Measurements from ENCODE around the gene MACO1.
"Not testable (repeated sequence)": the region's sequence is repeated elsewhere in the genome, so short reads cannot be mapped to it uniquely, and the experiment has no call there.

Gene MACO1

DNA sequence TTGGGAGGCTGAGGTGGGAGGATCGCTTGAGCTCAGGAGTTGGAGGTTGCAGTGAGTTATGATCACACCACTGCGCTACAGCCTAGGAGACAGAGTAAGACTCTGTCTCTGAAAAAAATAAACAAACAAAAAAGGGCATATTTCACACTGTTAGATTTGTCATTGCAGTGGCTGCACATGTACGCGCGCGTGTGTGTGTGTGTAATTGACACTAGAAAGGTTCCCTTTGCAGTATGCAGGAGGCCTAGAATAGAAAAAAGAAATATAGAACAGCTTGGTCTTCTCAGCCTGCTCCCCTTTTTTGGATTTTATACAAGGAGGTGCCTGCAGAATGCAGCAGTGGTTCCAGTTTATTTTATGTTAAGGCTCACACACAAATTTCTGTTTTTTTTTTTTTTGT, 8.6 kb downstream of the MACO1 start:
- Histone ChIP-seq H3K9ac (ENCODE audit: low read depth, low read length) (no peak overlapping the region), H3K36me3 (ENCODE audit: control insufficient read depth, insufficient read depth, low read length) (no peaks in the 10 kb centered on the region), H3K27me3 (ENCODE audit: control insufficient read depth, insufficient read depth, low read length) (no peaks in the 10 kb centered on the region), H3K4me3 (ENCODE audit: low read depth, low read length) (no peak overlapping the region), H3K27ac (ENCODE audit: low read depth, low read length) (no peak overlapping the region), H3K9me3 (ENCODE audit: control insufficient read depth, insufficient read depth, low read length) (no peaks in the 10 kb centered on the region), H3K4me1 (ENCODE audit: control insufficient read depth, insufficient read depth, low read length) (no peaks in the 10 kb centered on the region)

DNA sequence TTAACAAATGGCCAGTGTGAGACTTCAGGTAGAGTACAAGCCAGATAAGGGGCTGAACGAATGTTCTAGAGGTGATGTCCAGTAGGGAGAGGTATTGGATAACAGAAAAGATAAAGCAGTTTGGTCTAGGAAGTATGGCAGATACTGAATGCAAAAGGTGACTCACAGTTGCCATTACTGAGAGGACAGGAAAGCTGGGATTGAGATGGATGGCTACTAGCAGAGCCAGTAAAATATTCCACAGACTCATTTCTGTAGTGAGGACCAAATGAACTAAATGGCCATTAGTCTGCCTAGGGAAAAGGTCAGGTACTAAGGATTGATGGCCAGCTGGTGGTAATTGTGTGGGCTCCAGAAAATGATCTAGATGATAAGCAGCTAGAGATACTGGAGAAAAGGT, 11.5 kb downstream of the MACO1 start:
- peaks cover 15% of the 10 kb centered on the region; the same call in 1 of the 2 replicates for H3K4me1 ChIP-seq (ENCODE audit: control insufficient read depth, insufficient read depth, low read length)
- H3K27me3 ChIP-seq (ENCODE audit: control insufficient read depth, insufficient read depth, low read length) = no peaks in the 10 kb centered on the region
- no peak overlapping the region for H3K9ac ChIP-seq (ENCODE audit: low read depth, low read length)
- no peaks in the 10 kb centered on the region for H3K9me3 ChIP-seq (ENCODE audit: control insufficient read depth, insufficient read depth, low read length)
- no peak overlapping the region for H3K27ac ChIP-seq (ENCODE audit: low read depth, low read length)
- H3K4me3 ChIP-seq (ENCODE audit: low read depth, low read length) = no peak overlapping the region
- H3K36me3 ChIP-seq (ENCODE audit: control insufficient read depth, insufficient read depth, low read length) = no peaks in the 10 kb centered on the region

DNA sequence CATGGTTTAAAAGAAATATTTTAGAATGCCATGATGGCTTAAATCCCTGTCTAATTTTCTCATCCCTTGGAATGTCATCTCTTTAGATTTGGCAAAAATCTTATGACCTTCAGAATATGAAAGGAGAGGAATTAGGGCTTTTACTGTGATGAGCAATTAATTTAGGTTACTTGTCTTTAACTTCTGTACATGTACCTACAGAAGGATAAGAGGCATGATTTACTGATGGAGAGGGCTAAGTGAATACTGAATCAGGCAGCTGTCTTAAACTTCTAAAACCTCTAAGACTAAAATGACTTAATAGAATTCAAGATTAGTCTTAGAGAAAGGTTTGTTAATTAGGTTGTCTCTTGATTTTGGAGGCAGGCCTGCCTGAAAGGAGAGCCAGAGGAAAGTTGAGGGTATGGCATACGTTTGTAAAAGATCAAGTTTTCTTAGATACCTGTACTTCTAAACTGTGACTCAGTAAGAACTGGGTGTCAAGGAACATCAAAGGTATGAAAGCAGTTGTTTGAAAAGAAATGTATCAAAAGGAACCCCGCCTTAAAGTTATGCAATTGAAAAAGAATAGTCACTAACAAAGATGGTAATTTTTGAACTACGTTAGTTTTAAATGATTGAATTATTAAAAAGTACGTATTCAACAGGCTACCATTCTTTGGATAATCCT, 12.5 kb downstream of the MACO1 start:
- Histone ChIP-seq H3K36me3 (ENCODE audit: control insufficient read depth, insufficient read depth, low read length) (no peaks in the 10 kb centered on the region), H3K4me3 (ENCODE audit: low read depth, low read length) (no peak overlapping the region)

DNA sequence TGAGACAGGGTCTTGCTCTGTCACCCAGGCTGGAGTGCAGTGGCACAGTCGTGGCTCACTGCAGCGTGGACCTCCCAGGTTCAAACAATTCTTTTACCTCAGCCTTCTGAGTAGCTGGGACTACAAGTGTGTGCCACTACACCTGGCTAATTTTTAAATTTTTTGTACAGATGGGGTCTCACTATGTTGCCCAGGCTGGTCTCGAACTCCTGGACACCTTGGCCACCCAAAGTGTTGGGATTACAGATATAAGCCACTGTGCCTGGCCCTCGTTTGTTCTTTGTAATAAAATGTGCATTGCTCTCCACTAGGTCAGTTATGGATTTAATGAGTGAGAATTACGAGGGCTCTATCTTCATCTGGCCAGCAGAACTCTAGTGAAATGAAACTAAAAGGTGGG, 13.9 kb downstream of the MACO1 start:
- H3K27ac ChIP-seq (ENCODE audit: low read depth, low read length); H3K9me3 ChIP-seq (ENCODE audit: control insufficient read depth, insufficient read depth, low read length); H3K27me3 ChIP-seq (ENCODE audit: control insufficient read depth, insufficient read depth, low read length); H3K9ac ChIP-seq (ENCODE audit: low read depth, low read length); H3K36me3 ChIP-seq (ENCODE audit: control insufficient read depth, insufficient read depth, low read length); H3K4me3 ChIP-seq (ENCODE audit: low read depth, low read length): not testable (repeated sequence)
- peaks cover 20% of the 10 kb centered on the region for H3K4me1 ChIP-seq (ENCODE audit: control insufficient read depth, insufficient read depth, low read length)

More for the DNA sequence above, 12.5 kb downstream of the MACO1 start:
- H3K27me3 ChIP-seq (ENCODE audit: control insufficient read depth, insufficient read depth, low read length) = no peaks in the 10 kb centered on the region
- no peak overlapping the region for H3K9ac ChIP-seq (ENCODE audit: low read depth, low read length)
- H3K4me1 ChIP-seq (ENCODE audit: control insufficient read depth, insufficient read depth, low read length) = peaks cover 20% of the 10 kb centered on the region
- no peak overlapping the region for H3K27ac ChIP-seq (ENCODE audit: low read depth, low read length)
- no peaks in the 10 kb centered on the region for H3K9me3 ChIP-seq (ENCODE audit: control insufficient read depth, insufficient read depth, low read length)

DNA sequence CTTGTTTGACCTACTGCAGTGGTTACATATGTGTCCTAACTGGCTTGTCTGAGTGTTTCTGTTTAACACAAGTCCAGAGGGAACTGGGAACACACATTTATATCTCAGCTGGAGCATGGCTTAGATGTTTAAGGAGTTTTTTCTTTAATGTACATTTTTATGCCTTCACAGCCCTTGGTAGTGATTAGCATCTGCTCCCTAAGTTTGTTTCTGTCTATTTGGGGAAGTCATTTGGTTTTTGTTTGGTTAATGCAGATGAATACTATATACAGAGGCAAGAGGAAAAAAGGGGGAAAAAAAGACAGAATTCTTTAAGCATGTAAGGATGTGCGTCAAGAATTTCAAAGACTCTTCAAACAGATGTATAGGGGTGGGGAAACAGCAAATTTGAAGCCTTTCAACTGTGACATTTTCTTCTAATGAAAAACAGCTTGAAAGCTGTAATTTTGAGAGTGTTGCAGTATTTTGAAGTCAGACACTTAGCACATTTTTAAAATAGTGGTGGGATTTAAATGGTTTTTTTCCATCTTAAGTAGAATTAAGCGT, 15.4 kb downstream of the MACO1 start:
- H3K4me1 ChIP-seq (ENCODE audit: control insufficient read depth, insufficient read depth, low read length) = peaks cover 20% of the 10 kb centered on the region
- no peaks in the 10 kb centered on the region for H3K27me3 ChIP-seq (ENCODE audit: control insufficient read depth, insufficient read depth, low read length)
- no peak overlapping the region for H3K4me3 ChIP-seq (ENCODE audit: low read depth, low read length)
- H3K27ac ChIP-seq (ENCODE audit: low read depth, low read length) = no peak overlapping the region
- H3K9ac ChIP-seq (ENCODE audit: low read depth, low read length) = no peak overlapping the region
- no peaks in the 10 kb centered on the region for H3K9me3 ChIP-seq (ENCODE audit: control insufficient read depth, insufficient read depth, low read length)
- peaks cover 3% of the 10 kb centered on the region; the same call in 1 of the 2 replicates for H3K36me3 ChIP-seq (ENCODE audit: control insufficient read depth, insufficient read depth, low read length)

DNA sequence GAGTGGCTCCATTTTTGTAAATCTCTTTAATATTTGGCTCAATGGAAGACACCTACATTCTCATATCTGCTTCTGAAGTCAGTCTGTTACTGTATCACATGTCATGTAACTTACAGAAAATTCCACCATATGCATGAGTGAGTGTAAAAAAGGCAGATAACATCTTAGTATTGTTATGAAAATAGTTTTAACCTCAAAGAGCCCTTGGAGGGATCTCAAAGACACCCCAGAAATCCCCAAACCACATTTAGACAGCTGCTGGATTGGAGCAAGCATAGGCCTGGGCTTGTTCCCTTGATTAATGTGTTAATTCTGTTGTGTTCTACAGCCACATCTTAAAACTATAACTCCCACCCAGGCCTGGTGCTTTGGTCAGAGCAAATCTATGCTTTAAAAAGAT, 16.9 kb downstream of the MACO1 start:
- no peak overlapping the region for H3K4me3 ChIP-seq (ENCODE audit: low read depth, low read length)
- peaks cover 3% of the 10 kb centered on the region; the same call in 1 of the 2 replicates for H3K36me3 ChIP-seq (ENCODE audit: control insufficient read depth, insufficient read depth, low read length)
- no peak overlapping the region for H3K9ac ChIP-seq (ENCODE audit: low read depth, low read length)
- no peaks in the 10 kb centered on the region for H3K27me3 ChIP-seq (ENCODE audit: control insufficient read depth, insufficient read depth, low read length)
- peaks cover 20% of the 10 kb centered on the region for H3K4me1 ChIP-seq (ENCODE audit: control insufficient read depth, insufficient read depth, low read length)
- no peak overlapping the region for H3K27ac ChIP-seq (ENCODE audit: low read depth, low read length)
- H3K9me3 ChIP-seq (ENCODE audit: control insufficient read depth, insufficient read depth, low read length) = no peaks in the 10 kb centered on the region

DNA sequence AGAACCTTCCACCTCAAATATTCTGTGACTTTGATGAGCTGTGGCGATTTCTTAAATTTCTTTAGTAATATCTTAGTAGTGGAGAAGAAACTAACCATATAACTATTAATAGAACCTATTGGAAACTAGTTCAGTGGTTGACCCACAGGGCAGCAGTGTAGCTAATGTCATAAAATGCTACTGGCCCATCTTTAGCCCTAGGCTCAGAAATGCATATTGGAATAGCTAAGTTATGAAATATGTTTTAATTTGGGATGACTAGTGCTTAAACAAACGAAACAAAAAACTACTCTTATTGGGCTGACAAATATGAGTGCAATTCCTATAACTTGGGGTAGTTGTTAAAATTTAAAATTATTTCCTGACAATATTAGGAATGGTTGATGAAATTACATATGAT, 20.2 kb downstream of the MACO1 start:
- H3K4me3 ChIP-seq (ENCODE audit: low read depth, low read length) = no peak overlapping the region
- no peaks in the 10 kb centered on the region for H3K27me3 ChIP-seq (ENCODE audit: control insufficient read depth, insufficient read depth, low read length)
- H3K9ac ChIP-seq (ENCODE audit: low read depth, low read length) = no peak overlapping the region
- no peak overlapping the region for H3K27ac ChIP-seq (ENCODE audit: low read depth, low read length)
- H3K9me3 ChIP-seq (ENCODE audit: control insufficient read depth, insufficient read depth, low read length) = no peaks in the 10 kb centered on the region
- peaks cover 3% of the 10 kb centered on the region; the same call in 1 of the 2 replicates for H3K36me3 ChIP-seq (ENCODE audit: control insufficient read depth, insufficient read depth, low read length)
- H3K4me1 ChIP-seq (ENCODE audit: control insufficient read depth, insufficient read depth, low read length) = peaks cover 17% of the 10 kb centered on the region

DNA sequence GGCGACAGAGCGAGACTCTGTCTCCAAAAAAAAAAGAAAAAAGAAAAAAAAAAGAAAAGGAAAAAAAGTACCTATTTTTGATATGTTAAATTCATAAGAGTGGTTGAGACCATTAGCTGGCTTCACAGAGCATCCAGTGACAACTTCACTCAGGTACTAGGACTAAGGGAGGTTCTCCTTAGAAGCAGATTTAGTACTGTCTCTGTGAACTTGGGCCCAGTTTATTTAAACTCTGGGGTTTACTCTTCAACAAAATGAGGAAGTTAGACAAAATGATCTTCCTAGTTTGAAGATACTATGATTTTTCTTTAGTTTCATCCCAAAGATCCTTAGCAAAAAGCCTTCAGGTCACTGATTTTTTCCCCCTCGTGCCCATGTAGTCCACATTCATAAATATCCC, 21.2 kb downstream of the MACO1 start:
- no peaks in the 10 kb centered on the region for H3K9me3 ChIP-seq (ENCODE audit: control insufficient read depth, insufficient read depth, low read length)
- H3K36me3 ChIP-seq (ENCODE audit: control insufficient read depth, insufficient read depth, low read length) = peaks cover 8% of the 10 kb centered on the region
- H3K4me1 ChIP-seq (ENCODE audit: control insufficient read depth, insufficient read depth, low read length) = peaks cover 8% of the 10 kb centered on the region
- no peak overlapping the region for H3K9ac ChIP-seq (ENCODE audit: low read depth, low read length)
- no peak overlapping the region for H3K4me3 ChIP-seq (ENCODE audit: low read depth, low read length)
- no peaks in the 10 kb centered on the region for H3K27me3 ChIP-seq (ENCODE audit: control insufficient read depth, insufficient read depth, low read length)
- no peak overlapping the region for H3K27ac ChIP-seq (ENCODE audit: low read depth, low read length)

DNA sequence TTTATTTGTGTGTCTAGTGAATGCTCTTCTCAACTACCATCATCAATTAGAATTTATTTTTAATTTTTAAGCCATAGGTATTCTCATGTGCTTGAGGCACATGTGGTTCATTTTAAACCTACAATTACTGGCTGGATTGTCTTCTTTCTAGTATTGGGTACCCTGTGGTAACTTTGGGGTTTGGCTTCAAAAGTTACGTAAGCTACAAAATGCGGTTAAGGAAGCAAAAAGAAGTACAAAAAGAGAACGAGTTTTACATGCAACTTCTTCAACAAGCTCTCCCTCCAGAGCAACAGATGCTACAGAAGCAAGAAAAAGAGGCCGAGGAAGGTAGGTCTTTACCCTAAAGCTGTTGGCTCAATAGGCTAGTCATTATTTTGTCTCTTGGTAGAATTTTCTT, 25.8 kb downstream of the MACO1 start:
- Histone ChIP-seq H3K4me3 (ENCODE audit: low read depth, low read length) (no peak overlapping the region), H3K36me3 (ENCODE audit: control insufficient read depth, insufficient read depth, low read length) (peaks cover 10% of the 10 kb centered on the region)

DNA sequence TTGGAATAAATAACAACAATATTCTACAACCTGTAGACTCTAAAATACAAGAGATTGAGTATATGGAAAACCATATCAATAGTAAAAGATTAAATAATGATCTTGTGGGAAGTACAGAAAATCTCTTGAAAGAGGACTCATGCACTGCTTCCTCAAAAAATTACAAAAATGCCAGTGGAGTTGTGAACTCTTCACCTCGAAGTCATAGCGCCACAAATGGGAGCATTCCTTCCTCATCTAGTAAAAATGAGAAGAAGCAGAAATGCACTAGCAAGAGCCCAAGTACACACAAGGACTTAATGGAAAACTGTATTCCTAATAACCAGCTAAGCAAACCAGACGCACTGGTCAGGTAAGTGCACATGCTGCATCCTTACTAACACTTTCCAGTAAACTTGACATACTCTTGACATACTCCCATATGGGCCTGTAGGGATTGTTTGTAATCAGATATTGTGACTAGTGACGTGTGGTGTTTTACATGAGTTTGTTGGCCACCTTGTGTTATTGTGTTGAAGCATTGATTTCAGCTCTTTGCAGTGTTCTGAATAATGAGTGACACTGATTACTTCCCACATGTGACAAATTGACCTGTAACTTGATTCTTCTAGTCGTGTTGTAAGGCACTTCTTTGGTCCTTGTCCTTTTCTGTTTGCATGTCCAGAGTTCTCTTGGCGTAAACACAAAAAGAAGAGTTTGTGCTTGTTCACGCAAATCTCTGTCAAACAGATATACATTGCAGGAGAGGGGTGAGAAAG, 28.0 kb downstream of the MACO1 start:
- H3K4me3 ChIP-seq (ENCODE audit: low read depth, low read length) = no peak overlapping the region
- peaks cover 10% of the 10 kb centered on the region for H3K36me3 ChIP-seq (ENCODE audit: control insufficient read depth, insufficient read depth, low read length)
- no peaks in the 10 kb centered on the region for H3K9me3 ChIP-seq (ENCODE audit: control insufficient read depth, insufficient read depth, low read length)
- no peaks in the 10 kb centered on the region for H3K4me1 ChIP-seq (ENCODE audit: control insufficient read depth, insufficient read depth, low read length)
- H3K27ac ChIP-seq (ENCODE audit: low read depth, low read length) = no peak overlapping the region
- H3K9ac ChIP-seq (ENCODE audit: low read depth, low read length) = no peak overlapping the region
- H3K27me3 ChIP-seq (ENCODE audit: control insufficient read depth, insufficient read depth, low read length) = no peaks in the 10 kb centered on the region

More for the DNA sequence above, 25.8 kb downstream of the MACO1 start:
- no peaks in the 10 kb centered on the region for H3K9me3 ChIP-seq (ENCODE audit: control insufficient read depth, insufficient read depth, low read length)
- no peak overlapping the region for H3K27ac ChIP-seq (ENCODE audit: low read depth, low read length)
- no peaks in the 10 kb centered on the region for H3K27me3 ChIP-seq (ENCODE audit: control insufficient read depth, insufficient read depth, low read length)
- no peaks in the 10 kb centered on the region for H3K4me1 ChIP-seq (ENCODE audit: control insufficient read depth, insufficient read depth, low read length)
- H3K9ac ChIP-seq (ENCODE audit: low read depth, low read length) = no peak overlapping the region

DNA sequence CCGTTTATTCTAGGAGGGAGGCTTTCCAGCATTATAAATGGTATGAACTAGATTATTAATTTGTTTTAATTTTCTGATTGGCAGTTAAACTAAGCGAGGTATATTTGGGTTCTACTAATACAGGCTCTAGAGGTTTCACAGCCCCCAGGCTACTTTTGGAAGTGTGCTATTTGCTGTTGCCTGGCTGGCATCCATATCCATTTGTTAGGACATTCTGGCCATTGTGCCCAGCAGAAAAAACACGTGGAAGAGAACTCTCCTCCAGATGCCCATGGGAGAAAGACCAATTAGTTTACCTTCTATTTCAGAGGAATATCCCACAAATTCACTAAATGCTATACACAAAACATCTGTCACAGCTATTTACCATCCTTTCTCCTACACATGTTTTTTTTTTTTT, 29.3 kb downstream of the MACO1 start:
- H3K9me3 ChIP-seq (ENCODE audit: control insufficient read depth, insufficient read depth, low read length) = no peaks in the 10 kb centered on the region
- H3K36me3 ChIP-seq (ENCODE audit: control insufficient read depth, insufficient read depth, low read length) = peaks cover 10% of the 10 kb centered on the region
- H3K9ac ChIP-seq (ENCODE audit: low read depth, low read length) = no peak overlapping the region
- H3K27ac ChIP-seq (ENCODE audit: low read depth, low read length) = no peak overlapping the region
- H3K27me3 ChIP-seq (ENCODE audit: control insufficient read depth, insufficient read depth, low read length) = no peaks in the 10 kb centered on the region
- H3K4me3 ChIP-seq (ENCODE audit: low read depth, low read length) = no peak overlapping the region
- no peaks in the 10 kb centered on the region for H3K4me1 ChIP-seq (ENCODE audit: control insufficient read depth, insufficient read depth, low read length)

All from HUES48 (cell line).